ENCODE results near the gene MAOA. TPM values are rescaled to one million over a fixed set of nuclear protein-coding genes. Genes with fewer than 3 reads are reported as not detected.

The MAOA gene
- total RNA-seq, 1 donor from 2014 or later = 149 TPM

Other genes starting within 250 kb of the MAOA start
- 0.23 TPM in 1 of 2 replicates, not detected in the other for gene MAOB, start 226.2 kb downstream of the MAOA start, total RNA-seq